ENCODE measurements around the gene CDH7. TPM values are rescaled to one million over a fixed set of nuclear protein-coding genes. Genes with fewer than 3 reads are reported as not detected.

Gene CDH7
- total and polyA plus RNA-seq, 2 of the 13 experiments (the other 11 are each of a cell fraction or from before 2014, with no cell fraction given): not detected

- Histone ChIP-seq H3K36me3 (replicated peaks in 1 of 2; ENCODE audit: control insufficient read depth in 1 of 2, insufficient read depth in 2 of 2, low read length in 2 of 2) (no peaks in the 10 kb centered on the region), H3K79me2 (ENCODE audit: insufficient read depth, low read length) (no peaks in the 10 kb centered on the region), H3K4me2 (ENCODE audit: low read depth, low read length) (no peak overlapping the region), H3K4me3 (replicated peaks in 1 of 3; ENCODE audit: insufficient read depth in 1 of 3, low read depth in 2 of 3, low read length in 3 of 3) (no peak overlapping the region), H2AFZ (ENCODE audit: low read length) (no peak overlapping the region), H3K4me1 (ENCODE audit: insufficient read depth, low read length) (no peaks in the 10 kb centered on the region), H3K27ac (ENCODE audit: extremely low read length, insufficient read depth, low read length) (no peak overlapping the region), H3K9me3 (ENCODE audit: low read length) (no peaks in the 10 kb centered on the region), H3K27me3 (ENCODE audit: control insufficient read depth in 1 of 2, insufficient read depth in 2 of 2, low read length in 2 of 2) (no peaks in the 10 kb centered on the region), H3K9ac (ENCODE audit: insufficient read depth, low read depth, low read length) (no peak overlapping the region), H4K20me1 (ENCODE audit: insufficient read depth, low read length) (no peaks in the 10 kb centered on the region)
- ChIA-PET CTCF (ENCODE audit: low intra/inter-chr PET ratio, low total read pairs) (no interaction called here), POLR2A (no interaction called here)
- DNase-seq (ENCODE audit: low spot score) (no peak), FAIRE-seq (no peak), ATAC-seq (no peak)
- BruUV-seq (replicated peaks): no TSS peak
- intact Hi-C loops (cut with micrococcal nuclease; ENCODE audit: unreplicated experiment): no loop called here
- 3% methylated on average over 2 of the region's 2 CpGs for WGBS (ENCODE audit: low lambda C conversion rate)
- no peak for TF ChIP-seq MLXIP (CRISPR knock-in tag; IDR thresholded peaks at IDR 0.05; ENCODE audit: borderline replicate concordance)
- no peak for TF ChIP-seq ELF3 (CRISPR knock-in tag; IDR thresholded peaks at IDR 0.05)
- no peak for TF ChIP-seq FOXK2 (IDR thresholded peaks at IDR 0.05)
- TF ChIP-seq ZBTB10 (CRISPR knock-in tag; IDR thresholded peaks at IDR 0.05; ENCODE audit: borderline replicate concordance): no peak
- no peak for TF ChIP-seq XRCC5 (optimal IDR thresholded peaks at IDR 0.05; ENCODE audit: low read length)
- TF ChIP-seq POLR2AphosphoS5 (IDR thresholded peaks at IDR 0.05; ENCODE audit: low read depth, low read length): no peak
- no peak for TF ChIP-seq KDM1A (CRISPR knock-in tag; IDR thresholded peaks at IDR 0.05)
- TF ChIP-seq ZNF576 (CRISPR knock-in tag; IDR thresholded peaks at IDR 0.05): no peak
- no peak for TF ChIP-seq ZNF740 (CRISPR knock-in tag; IDR thresholded peaks at IDR 0.05)
- no peak for TF ChIP-seq ZNF121 (CRISPR knock-in tag; IDR thresholded peaks at IDR 0.05)
- TF ChIP-seq ELF4 (CRISPR knock-in tag; IDR thresholded peaks at IDR 0.05; ENCODE audit: borderline replicate concordance): no peak
- TF ChIP-seq FOXA3 (CRISPR knock-in tag; IDR thresholded peaks at IDR 0.05): no peak
- TF ChIP-seq ZBTB4 (CRISPR knock-in tag; IDR thresholded peaks at IDR 0.05; ENCODE audit: borderline replicate concordance): no peak
- no peak for TF ChIP-seq CHD4 (IDR thresholded peaks at IDR 0.05; ENCODE audit: borderline replicate concordance, low read length)
- TF ChIP-seq U2AF2 (IDR thresholded peaks at IDR 0.05; ENCODE audit: low read depth, low read length): no peak
- in situ Hi-C loops (cut with HindIII; ENCODE audit: extremely low pct_ligation_motif_present, low pct_unique_long_range_greater_than_20kb): no loop called here
Measured at GRCh38 chr18:65846107-65846506, 95.3 kb downstream of the CDH7 start.

All from HepG2 (cell line).